ENCODE measurements around the gene LRRC8D.
"Not testable (repeated sequence)": the region's sequence is repeated elsewhere in the genome, so short reads cannot be mapped to it uniquely, and the experiment has no call there.

Gene LRRC8D

DNA sequence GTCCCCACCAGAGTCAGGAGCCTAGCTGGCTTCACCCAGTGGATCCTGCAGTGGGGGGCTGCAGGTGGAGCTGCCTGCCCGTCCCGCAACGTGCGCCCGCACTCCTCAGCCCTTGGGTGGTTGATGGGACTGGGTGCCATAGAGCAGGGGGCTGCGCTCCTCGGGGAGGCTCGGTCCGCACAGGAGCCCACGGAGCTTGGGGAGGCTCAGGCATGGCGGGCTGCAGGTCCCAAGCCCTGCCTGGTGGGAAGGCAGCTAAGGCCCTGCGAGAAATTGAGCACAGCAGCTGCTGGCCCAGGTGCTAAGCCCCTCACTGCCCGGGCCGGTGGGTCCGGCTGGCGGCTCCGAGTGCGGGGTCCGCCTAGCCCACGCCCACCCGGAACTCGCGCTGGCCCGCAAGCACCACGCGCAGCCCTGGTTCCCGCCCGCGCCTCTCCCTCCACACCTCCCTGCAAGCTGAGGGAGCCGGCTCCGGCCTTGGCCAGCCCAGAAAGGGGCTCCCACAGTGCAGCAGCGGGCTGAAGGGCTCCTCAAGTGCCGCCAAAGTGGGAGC lies 163.8 kb downstream of the LRRC8D start:
- H3K36me3 ChIP-seq (ENCODE audit: control insufficient read depth, insufficient read depth, low read length); H3K27me3 ChIP-seq (ENCODE audit: control insufficient read depth, insufficient read depth, low read length); H3K27ac ChIP-seq (ENCODE audit: low read depth, low read length); H3K4me3 ChIP-seq (ENCODE audit: low read depth, low read length); H3K9ac ChIP-seq (ENCODE audit: low read depth, low read length); H3K4me1 ChIP-seq (ENCODE audit: control insufficient read depth, insufficient read depth, low read length); H3K9me3 ChIP-seq (ENCODE audit: control insufficient read depth, insufficient read depth, low read length): not testable (repeated sequence)

DNA sequence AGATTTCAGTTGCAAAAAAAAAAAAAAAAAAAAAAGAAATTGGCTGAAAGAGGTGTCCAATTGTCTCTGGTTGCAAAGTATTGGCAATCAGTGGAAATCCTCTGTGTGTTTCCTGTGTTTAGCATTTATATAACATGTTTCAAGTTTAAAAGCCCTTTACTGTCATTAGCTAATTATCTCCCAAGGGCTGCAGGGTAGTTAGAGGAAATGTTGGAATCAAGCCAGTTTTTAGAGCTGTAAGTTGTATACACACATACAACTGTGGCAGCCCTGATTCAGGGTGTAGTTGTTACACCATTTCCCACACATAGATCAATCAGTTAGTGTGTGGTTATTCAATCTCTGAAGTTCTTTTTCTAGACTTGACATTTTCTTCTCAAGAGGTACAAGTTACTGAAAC lies 165.2 kb downstream of the LRRC8D start:
- peaks cover 11% of the 10 kb centered on the region for H3K4me1 ChIP-seq (ENCODE audit: control insufficient read depth, insufficient read depth, low read length)
- H3K27ac ChIP-seq (ENCODE audit: low read depth, low read length), result no peak overlapping the region
- no peaks in the 10 kb centered on the region for H3K27me3 ChIP-seq (ENCODE audit: control insufficient read depth, insufficient read depth, low read length)
- H3K4me3 ChIP-seq (ENCODE audit: low read depth, low read length), result no peak overlapping the region
- H3K9ac ChIP-seq (ENCODE audit: low read depth, low read length), result no peak overlapping the region
- H3K36me3 ChIP-seq (ENCODE audit: control insufficient read depth, insufficient read depth, low read length), result no peaks in the 10 kb centered on the region
- no peaks in the 10 kb centered on the region for H3K9me3 ChIP-seq (ENCODE audit: control insufficient read depth, insufficient read depth, low read length)

Data from HUES48 (cell line).